ENCODE results near the gene WBP2.

Gene WBP2

GRCh38 chr17:75826561-75827307 is 28.4 kb downstream of the WBP2 start:
- no peak for DNase-seq

GRCh38 chr17:75825748-75826370 is 29.3 kb downstream of the WBP2 start:
- DNase-seq = no peak

- no peak for DNase-seq
Observed at GRCh38 chr17:75825149-75825552, 30.0 kb downstream of the WBP2 start.

GRCh38 chr17:75824666-75825065 is 30.5 kb downstream of the WBP2 start:
- no peak for DNase-seq

GRCh38 chr17:75824050-75824552 is 31.0 kb downstream of the WBP2 start:
- DNase-seq = no peak

- DNase-seq = no peak
Observed at GRCh38 chr17:75823257-75824041, 31.7 kb downstream of the WBP2 start.

- no peak for DNase-seq
Observed at GRCh38 chr17:75822800-75823166, 32.4 kb downstream of the WBP2 start.

GRCh38 chr17:75822119-75822799 is 32.9 kb downstream of the WBP2 start:
- peak; percentile 71 for DNase-seq

- no peak for DNase-seq
Observed at GRCh38 chr17:75821552-75821951, 33.6 kb downstream of the WBP2 start.

- no peak for DNase-seq
Observed at GRCh38 chr17:75820094-75821080, 34.7 kb downstream of the WBP2 start.

GRCh38 chr17:75819678-75820077 is 35.5 kb downstream of the WBP2 start:
- no peak for DNase-seq

- no peak for DNase-seq
Observed at GRCh38 chr17:75819116-75819515, 36.0 kb downstream of the WBP2 start.

GRCh38 chr17:75818326-75818885 is 36.7 kb downstream of the WBP2 start:
- no peak for DNase-seq

GRCh38 chr17:75817571-75817970 is 37.6 kb downstream of the WBP2 start:
- DNase-seq = no peak

GRCh38 chr17:75816693-75817092 is 38.4 kb downstream of the WBP2 start:
- DNase-seq = no peak

- no peak for DNase-seq
Observed at GRCh38 chr17:75815399-75815798, 39.7 kb downstream of the WBP2 start.

- DNase-seq = no peak
Observed at GRCh38 chr17:75814900-75815373, 40.2 kb downstream of the WBP2 start.

GRCh38 chr17:75814021-75814395 is 41.1 kb downstream of the WBP2 start:
- no peak for DNase-seq

- no peak for DNase-seq
Observed at GRCh38 chr17:75813081-75814020, 41.8 kb downstream of the WBP2 start.

Measured in RPMI8226 (cell line).